Transverse colon (tissue), 4 donors: Measurements from ENCODE around the gene KCTD11. TPM values are rescaled to one million over a fixed set of nuclear protein-coding genes. Genes with fewer than 3 reads are reported as not detected.
A peak's percentile ranks its signal among the peaks of the same experiment; 100 is the strongest.

Experiments
- DNase-seq: peaks from one replicate; pipeline ENCODE4 v3.0.0-alpha.2; 2019
- H3K27ac ChIP-seq, 4 donors: fragments of 200-600 bp; sonication (generic); 2 replicates each; pipeline ENCODE4 v1.5.1; 2016 to 2018; ENCODE audit warnings: inconsistent platforms in 4 of 4
- H3K27me3 ChIP-seq: fragments of 200-600 bp; sonication (generic); 2 replicates; pipeline ENCODE4 v1.5.1; 2017; ENCODE audit warnings: inconsistent platforms
- H3K36me3 ChIP-seq, 4 donors: fragments of 200-600 bp; sonication (generic); 2 replicates each; pipeline ENCODE4 v1.5.1; 2017 to 2019; ENCODE audit warnings: inconsistent platforms in 4 of 4
- H3K4me1 ChIP-seq, 4 donors: fragments of 200-600 bp; sonication (generic); 2 replicates each; pipeline ENCODE4 v1.5.1; 2017 to 2020; ENCODE audit warnings: inconsistent platforms in 4 of 4
- H3K4me3 ChIP-seq, 4 donors: fragments of 200-600 bp; sonication (generic); 1 replicate in 1 of 4; 2 replicates in 3 of 4; pipeline versions ENCODE4 v1.5.1 to v1.6.1; 2017 to 2019; ENCODE audit warnings: inconsistent platforms in 4 of 4
- H3K9me3 ChIP-seq, 2 donors: fragments of 200-600 bp; sonication (generic); 2 replicates each; pipeline ENCODE4 v1.5.1; 2017 to 2019; ENCODE audit warnings: inconsistent platforms in 2 of 2
- CTCF ChIP-seq, 5 experiments: fragments of 200-600 bp in 3 of 5; fragments of 450-650 bp in 2 of 5; sonication (generic) in 3 of 5; IDR thresholded peaks; 1 replicate in 2 of 5; 2 replicates in 3 of 5; pipeline ENCODE4 v1.5.1; 2016 to 2017; ENCODE audit warnings: antibody characterized with exemption in 5 of 5, inconsistent platforms in 3 of 5, mild to moderate bottlenecking in 2 of 5, moderate library complexity in 1 of 5
- EP300 ChIP-seq: sonication (generic); formaldehyde crosslinking; IDR thresholded peaks from one replicate; pipeline ENCODE4 v1.6.1; 2017; ENCODE audit warnings: antibody characterized with exemption, low read depth
- POLR2A ChIP-seq: fragments of 450-650 bp; IDR thresholded peaks from one replicate; pipeline ENCODE4 v1.6.1; 2016; ENCODE audit warnings: antibody characterized with exemption, mild to moderate bottlenecking, moderate library complexity
- POLR2AphosphoS5 ChIP-seq, 3 donors: sonication (generic); formaldehyde crosslinking; IDR thresholded peaks; one replicate each; pipeline ENCODE4 v1.6.1; 2016; ENCODE audit warnings: antibody characterized with exemption in 3 of 3
- WGBS, 2 donors: methylation state at CpG; one replicate each; pipeline ENCODE4 v1.1.5; 2018; ENCODE audit warnings: low coverage in 1 of 2; 5-methylcytosine and 5-hydroxymethylcytosine counted together
- in situ Hi-C, 4 donors: fragments of 200-750 bp; cut with MboI; loops; one replicate each; pipeline versions ENCODE4 v1.15.0 to v1.15.1; 2017; ENCODE audit warnings: low sequenced_read_pairs in 3 of 4, low pct_ligation_motif_present in 1 of 4, low pct_unique_long_range_greater_than_20kb in 1 of 4
- intact Hi-C: fragments of 100-400 bp; cut with DNase I; formaldehyde crosslinking; loops from one replicate; pipeline ENCODE4 v1.15.1; 2023; ENCODE audit warnings: low total_unique reads
- total RNA-seq, 4 donors: library from RNA; depleted of rRNA; stranded (reverse); fragments of >200 nt; gene quantifications; one replicate each; pipeline ENCODE4 v1.1.0, GENCODE V29; 2016

KCTD11 gene
- total RNA-seq, 4 donors from 2014 or later: 1.2 to 10.8 (median 7.8) TPM

DNA sequence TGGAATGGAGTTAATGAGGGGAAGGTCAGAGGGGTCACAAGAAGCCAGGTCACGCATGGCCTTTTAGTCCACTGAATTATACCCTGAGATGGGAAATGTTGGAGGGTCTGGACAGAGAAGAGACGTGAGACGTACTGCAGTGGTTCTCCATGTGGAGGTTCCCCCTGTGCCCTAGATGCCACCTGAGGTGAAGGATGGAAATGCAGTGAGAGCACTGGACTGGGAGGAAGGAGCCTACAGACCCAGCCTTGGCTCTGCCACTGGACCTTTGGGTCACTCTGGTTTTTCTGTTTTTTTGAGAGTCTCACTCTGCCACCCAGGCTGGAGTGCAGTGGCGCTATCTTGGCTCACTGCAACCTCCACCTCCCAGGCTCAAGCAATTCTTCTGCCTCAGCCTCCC lies 44.2 kb downstream of the KCTD11 start:
- intact Hi-C loops: no loop called here
- Histone ChIP-seq H3K9me3 (no peaks in the 10 kb centered on the region), H3K27me3 (no peaks in the 10 kb centered on the region), H3K4me3 (no peak overlapping the region), H3K36me3 (no peaks in the 10 kb centered on the region), H3K4me1 (peaks cover 11 to 22% (median 17%) of the 10 kb centered on the region in 4 donors), H3K27ac (no peak overlapping the region)
- no peak for TF ChIP-seq EP300
- TF ChIP-seq POLR2AphosphoS5 (IDR thresholded peaks at IDR 0.05): no peak
- in situ Hi-C loops: no loop called here
- 80 to 96% methylated on average over 3 to 4 of the region's 4 CpGs for WGBS, 2 donors
- no peak for DNase-seq

- no peak for DNase-seq
- no peaks in the 10 kb centered on the region for H3K27me3 ChIP-seq
- H3K9me3 ChIP-seq: no peaks in the 10 kb centered on the region
- no peaks in the 10 kb centered on the region for H3K36me3 ChIP-seq
- no peak for TF ChIP-seq POLR2AphosphoS5 (IDR thresholded peaks at IDR 0.05)
- TF ChIP-seq CTCF (IDR thresholded peaks at IDR 0.05): no peak
- TF ChIP-seq POLR2A: no peak
- TF ChIP-seq EP300: no peak
- peaks cover 20 to 27% (median 25%) of the 10 kb centered on the region in 4 donors for H3K4me1 ChIP-seq
- H3K4me3 ChIP-seq: no peak overlapping the region
- no peak overlapping the region for H3K27ac ChIP-seq
- in situ Hi-C loops: no loop called here
- intact Hi-C loops: no loop called here
- 79 to 83% methylated on average over 2 of the region's 2 CpGs for WGBS, 2 donors
Observed at GRCh38 chr17:7398612-7399011, 46.6 kb downstream of the KCTD11 start.

- H3K36me3 ChIP-seq: no peaks in the 10 kb centered on the region
- intact Hi-C loops: no loop called here
Observed at GRCh38 chr17:7403043-7403726, 51.2 kb downstream of the KCTD11 start.

GRCh38 chr17:7403727-7403976 lies 51.7 kb downstream of the KCTD11 start:
- no peak for TF ChIP-seq POLR2AphosphoS5 (IDR thresholded peaks at IDR 0.05)
- peak in 1 of 5 experiments; percentile 14 for TF ChIP-seq CTCF (IDR thresholded peaks at IDR 0.05)
- TF ChIP-seq EP300: no peak
- H3K4me3 ChIP-seq: peak overlapping the region; percentile 50 to 73 (median 58)
- peaks cover 17% of the 10 kb centered on the region for H3K27me3 ChIP-seq
- in situ Hi-C loops: no loop called here
- no peaks in the 10 kb centered on the region for H3K9me3 ChIP-seq
- H3K4me1 ChIP-seq: peaks cover 13 to 32% (median 22%) of the 10 kb centered on the region in 4 donors
- H3K27ac ChIP-seq: peak overlapping the region; percentile 86 to 98 (median 94)
- WGBS, 2 donors: 0% methylated on average over 11 of the region's 13 CpGs; no CpG with 5 or more reads in 1 of the 2 donors
- H3K36me3 ChIP-seq: no peaks in the 10 kb centered on the region
- intact Hi-C loops: no loop called here
- DNase-seq: no peak

More at GRCh38 chr17:7403043-7403726, 51.2 kb downstream of the KCTD11 start:
- peak; percentile 75 for DNase-seq
- Histone ChIP-seq H3K4me3 (peak overlapping the region; percentile 50 to 73 (median 58)), H3K27me3 (peaks cover 17% of the 10 kb centered on the region), H3K4me1 (peaks cover 13 to 32% (median 22%) of the 10 kb centered on the region in 4 donors), H3K9me3 (no peaks in the 10 kb centered on the region), H3K27ac (peak overlapping the region; percentile 86 to 98 (median 94))
- in situ Hi-C loops: no loop called here
- TF ChIP-seq POLR2A: peak; percentile 3
- peak in 2 of 3 donors; percentile 41 to 44 for TF ChIP-seq POLR2AphosphoS5 (IDR thresholded peaks at IDR 0.05)
- no peak for TF ChIP-seq EP300
- TF ChIP-seq CTCF (IDR thresholded peaks at IDR 0.05): no peak
- 7 to 8% methylated on average over 2 to 14 of the region's 16 CpGs for WGBS, 2 donors
